GM12878 (cell line): ENCODE data around the gene TMEM138.

Source experiments
- EZH2 ChIP-seq: IDR thresholded peaks from 2 replicates; pipeline ENCODE4 v1.6.1; 2012; ENCODE audit warnings: low read depth, mild to moderate bottlenecking, control low read depth, inconsistent platforms, low read length, borderline replicate concordance; ENCODE audit not compliant: control insufficient read depth
- PAX5 ChIP-seq: IDR thresholded peaks from 2 replicates; pipeline ENCODE4 v1.6.1; 2011; ENCODE audit warnings: low read depth, low read length, borderline replicate concordance
- RAD21 ChIP-seq: IDR thresholded peaks from 2 replicates; pipeline ENCODE4 v1.6.1; 2011; ENCODE audit warnings: mild to moderate bottlenecking, low read depth, low read length, moderate library complexity; ENCODE audit not compliant: insufficient read depth
- STAT1 ChIP-seq: fragments of 450-650 bp; conservative IDR thresholded peaks from 2 replicates; pipeline ENCODE4 v1.6.1; 2014; ENCODE audit warnings: antibody characterized with exemption, mild to moderate bottlenecking
- TF ChIP-seq, protein P1 (sequence below): fragments of 450-650 bp; IDR thresholded peaks from 2 replicates; pipeline ENCODE4 v1.6.1; 2018; ENCODE audit warnings: borderline replicate concordance, mild to moderate bottlenecking; ENCODE audit not compliant: partially characterized antibody

DNA sequence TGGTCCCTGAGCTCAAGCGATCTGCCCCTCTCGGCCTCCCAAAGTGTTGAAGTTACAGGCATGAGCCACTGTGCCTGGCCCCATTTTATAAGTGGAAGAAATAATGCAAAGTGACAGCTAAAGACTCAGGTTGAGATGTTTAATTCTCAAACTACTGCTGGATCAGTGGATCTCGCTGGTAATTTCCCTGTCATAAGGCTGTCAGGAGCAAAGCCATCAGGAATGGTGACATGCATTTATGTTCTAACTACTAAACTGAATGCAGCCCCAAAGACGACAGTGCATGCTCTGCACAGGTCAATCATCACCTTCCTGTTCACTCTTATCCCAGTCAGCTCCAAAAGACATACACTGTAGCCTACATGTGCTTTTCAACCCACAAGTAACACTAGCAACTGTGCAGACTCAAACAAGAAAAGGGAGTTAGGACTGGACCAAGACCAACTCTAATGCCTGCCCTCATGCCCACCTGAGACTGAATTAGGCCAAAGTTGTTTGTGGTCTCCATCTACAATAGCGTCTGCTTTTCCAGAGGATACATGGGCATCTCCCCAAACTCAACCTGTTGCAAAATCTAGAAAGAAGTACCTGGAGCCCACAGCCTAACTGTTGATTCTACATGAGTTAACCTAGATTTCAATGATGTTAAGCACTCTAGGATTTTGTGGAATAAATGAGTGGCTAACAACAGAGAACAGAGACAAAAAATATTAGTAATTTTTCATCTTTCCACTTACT, 45.0 kb downstream of the TMEM138 start:
- TF ChIP-seq RAD21 = no peak
- no peak for TF ChIP-seq STAT1
- TF ChIP-seq PAX5 = no peak
- no peak for TF ChIP-seq EZH2
- TF ChIP-seq, protein P1, sequence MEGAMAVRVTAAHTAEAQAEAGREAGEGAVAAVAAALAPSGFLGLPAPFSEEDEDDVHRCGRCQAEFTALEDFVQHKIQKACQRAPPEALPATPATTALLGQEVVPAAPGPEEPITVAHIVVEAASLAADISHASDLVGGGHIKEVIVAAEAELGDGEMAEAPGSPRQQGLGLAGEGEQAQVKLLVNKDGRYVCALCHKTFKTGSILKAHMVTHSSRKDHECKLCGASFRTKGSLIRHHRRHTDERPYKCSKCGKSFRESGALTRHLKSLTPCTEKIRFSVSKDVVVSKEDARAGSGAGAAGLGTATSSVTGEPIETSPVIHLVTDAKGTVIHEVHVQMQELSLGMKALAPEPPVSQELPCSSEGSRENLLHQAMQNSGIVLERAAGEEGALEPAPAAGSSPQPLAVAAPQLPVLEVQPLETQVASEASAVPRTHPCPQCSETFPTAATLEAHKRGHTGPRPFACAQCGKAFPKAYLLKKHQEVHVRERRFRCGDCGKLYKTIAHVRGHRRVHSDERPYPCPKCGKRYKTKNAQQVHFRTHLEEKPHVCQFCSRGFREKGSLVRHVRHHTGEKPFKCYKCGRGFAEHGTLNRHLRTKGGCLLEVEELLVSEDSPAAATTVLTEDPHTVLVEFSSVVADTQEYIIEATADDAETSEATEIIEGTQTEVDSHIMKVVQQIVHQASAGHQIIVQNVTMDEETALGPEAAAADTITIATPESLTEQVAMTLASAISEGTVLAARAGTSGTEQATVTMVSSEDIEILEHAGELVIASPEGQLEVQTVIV = no peak
